HepG2 (cell line): Measurements from ENCODE around the gene GDPGP1. TPM values are rescaled to one million over a fixed set of nuclear protein-coding genes. Genes with fewer than 3 reads are reported as not detected.
A peak's percentile ranks its signal among the peaks of the same experiment; 100 is the strongest.

ENCODE experiments used
- CBX1 ChIP-seq: IDR thresholded peaks from one replicate; pipeline ENCODE4 v1.6.1; 2016; ENCODE audit warnings: antibody characterized with exemption, low read depth
- KLF13 ChIP-seq: sonication (generic); formaldehyde crosslinking; IDR thresholded peaks from 2 replicates; pipeline ENCODE4 v1.4.0; 2020; ENCODE audit warnings: mild to moderate bottlenecking, missing genetic modification reagents
- MAFF ChIP-seq: IDR thresholded peaks from 2 replicates; pipeline ENCODE4 v1.6.1; 2011; ENCODE audit warnings: low read depth, low read length, improper control_type of control experiment
- MED13 ChIP-seq: sonication (generic); formaldehyde crosslinking; IDR thresholded peaks from 2 replicates; pipeline ENCODE4 v1.5.0; 2020; ENCODE audit warnings: missing genetic modification reagents
- PLRG1 ChIP-seq: fragments of 450-650 bp; conservative IDR thresholded peaks from 2 replicates; pipeline ENCODE4 v1.6.1; 2016
- RBAK ChIP-seq: sonication (generic); formaldehyde crosslinking; IDR thresholded peaks from 2 replicates; pipeline ENCODE4 v1.5.1; 2020; ENCODE audit warnings: mild to moderate bottlenecking, missing genetic modification reagents
- TOE1 ChIP-seq: sonication (generic); formaldehyde crosslinking; IDR thresholded peaks from 2 replicates; pipeline ENCODE4 v1.4.0; 2020; ENCODE audit warnings: mild to moderate bottlenecking, missing genetic modification reagents
- ZNF317 ChIP-seq: sonication (generic); formaldehyde crosslinking; IDR thresholded peaks from 2 replicates; pipeline ENCODE4 v1.5.0; 2020; ENCODE audit warnings: mild to moderate bottlenecking, missing genetic modification reagents
- ZNF34 ChIP-seq: sonication (generic); formaldehyde crosslinking; IDR thresholded peaks from 2 replicates; pipeline ENCODE4 v1.4.0; 2020; ENCODE audit warnings: mild to moderate bottlenecking, missing genetic modification reagents, borderline replicate concordance
- ZNF382 ChIP-seq: sonication (generic); formaldehyde crosslinking; IDR thresholded peaks from 2 replicates; pipeline ENCODE4 v1.5.0; 2020; ENCODE audit warnings: missing genetic modification reagents, mild to moderate bottlenecking, borderline replicate concordance
- ZNF44 ChIP-seq: sonication (generic); formaldehyde crosslinking; IDR thresholded peaks from 2 replicates; pipeline ENCODE4 v1.5.1; 2020; ENCODE audit warnings: mild to moderate bottlenecking, missing genetic modification reagents
- ZNF773 ChIP-seq: sonication (generic); formaldehyde crosslinking; IDR thresholded peaks from 2 replicates; pipeline ENCODE4 v1.4.0; 2020; ENCODE audit warnings: missing genetic modification reagents, borderline replicate concordance
- ZSCAN22 ChIP-seq: sonication (generic); formaldehyde crosslinking; IDR thresholded peaks from 2 replicates; pipeline ENCODE4 v1.4.0; 2020; ENCODE audit warnings: mild to moderate bottlenecking, missing genetic modification reagents
- polyA plus RNA-seq, 8 experiments: library from polyadenylated mRNA; depleted of rRNA in 3 of 8; stranded (reverse) in 7 of 8; unstranded in 1 of 8; fragments of >200 nt; fragmentation: Illumina TruSeq in 4 of 8; extraction: Trizol in 4 of 8; gene quantifications; 2 replicates each; pipeline versions ENCODE4 v1.2.1 to v1.2.3, GENCODE V29; 2011 to 2016; ENCODE audit warnings: low read depth in 4 of 8, missing spikeins in 1 of 8, mixed read lengths in 1 of 8; ENCODE audit not compliant: insufficient read depth in 1 of 8
- total RNA-seq, 5 experiments: library from RNA; depleted of rRNA; stranded (reverse); fragments of >200 nt; fragmentation: Illumina TruSeq; extraction: Trizol; gene quantifications; 2 replicates each; pipeline ENCODE4 v1.2.3, GENCODE V29; 2016; ENCODE audit warnings: low read depth in 1 of 5
- TF ChIP-seq, protein P1 (sequence below): sonication (generic); formaldehyde crosslinking; IDR thresholded peaks from 2 replicates; pipeline ENCODE4 v1.8.0; 2022; ENCODE audit warnings: missing genetic modification reagents, mild to moderate bottlenecking, borderline replicate concordance
- TF ChIP-seq, protein P2 (sequence below): sonication (generic); formaldehyde crosslinking; IDR thresholded peaks from 2 replicates; pipeline ENCODE4 v1.4.0; 2020; ENCODE audit warnings: missing genetic modification reagents
- TF ChIP-seq, protein P3 (sequence below): sonication (generic); formaldehyde crosslinking; IDR thresholded peaks from 2 replicates; pipeline ENCODE4 v1.5.1; 2020; ENCODE audit warnings: missing genetic modification reagents, mild to moderate bottlenecking, borderline replicate concordance
- TF ChIP-seq, protein P4 (sequence below): sonication (generic); formaldehyde crosslinking; IDR thresholded peaks from 2 replicates; pipeline ENCODE4 v1.9.0; 2022; ENCODE audit warnings: missing genetic modification reagents, mild to moderate bottlenecking, borderline replicate concordance
- TF ChIP-seq, protein P5 (sequence below): sonication (generic); formaldehyde crosslinking; IDR thresholded peaks from 2 replicates; pipeline ENCODE4 v1.5.0; 2020; ENCODE audit warnings: missing genetic modification reagents
- TF ChIP-seq, protein P6 (sequence below): IDR thresholded peaks from 2 replicates; pipeline ENCODE4 v1.6.1; 2012; ENCODE audit warnings: low read depth, low read length, improper control_type of control experiment

The GDPGP1 gene
- total and polyA plus RNA-seq, 2 of the 13 experiments (the other 11 are each of a cell fraction or from before 2014, with no cell fraction given) = 1.5 to 4.3 TPM

DNA sequence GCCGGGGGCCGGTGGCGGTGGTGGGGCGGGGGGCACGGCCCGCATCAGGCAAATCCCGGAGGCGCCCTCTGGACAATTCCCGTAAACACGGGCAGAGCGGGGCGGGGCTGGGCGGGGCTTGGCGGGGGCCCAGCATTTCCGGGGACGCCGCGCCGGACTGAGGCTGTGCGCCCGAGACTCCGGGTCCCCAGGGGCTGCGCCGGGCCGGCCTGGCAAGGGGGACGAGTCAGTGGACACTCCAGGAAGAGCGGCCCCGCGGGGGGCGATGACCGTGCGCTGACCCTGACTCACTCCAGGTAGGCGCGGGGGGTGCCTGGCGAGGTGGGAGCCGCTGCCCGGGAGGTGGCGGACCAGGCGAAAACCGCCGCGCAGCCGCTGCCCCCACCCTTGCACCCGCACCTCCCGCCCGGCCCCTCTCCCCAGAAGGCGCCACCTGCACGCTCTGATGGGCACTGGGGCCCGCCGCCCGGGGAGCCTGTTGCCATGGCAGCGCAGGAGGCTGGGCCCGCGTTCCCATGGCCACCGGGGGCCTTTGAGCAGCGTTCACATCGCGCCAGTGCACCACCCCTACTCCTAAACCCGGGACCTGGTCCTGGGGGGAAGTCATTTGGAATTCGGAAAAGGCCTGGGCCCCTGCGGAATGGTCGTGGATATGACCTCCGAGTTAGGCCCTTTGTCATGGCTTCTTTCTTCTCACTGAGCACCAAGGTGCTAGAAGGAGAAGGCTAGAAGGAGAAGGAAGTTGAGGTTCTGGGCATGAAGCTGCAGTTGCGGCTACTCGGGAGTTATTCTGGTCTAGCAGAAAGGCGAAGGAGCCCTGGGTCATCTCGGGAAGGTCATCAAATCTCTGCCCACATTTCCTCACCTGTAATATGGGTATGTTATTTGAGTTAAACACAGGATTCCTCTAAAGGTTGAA is 49.0 kb upstream of the GDPGP1 start (continued):
- TF ChIP-seq, protein P1, sequence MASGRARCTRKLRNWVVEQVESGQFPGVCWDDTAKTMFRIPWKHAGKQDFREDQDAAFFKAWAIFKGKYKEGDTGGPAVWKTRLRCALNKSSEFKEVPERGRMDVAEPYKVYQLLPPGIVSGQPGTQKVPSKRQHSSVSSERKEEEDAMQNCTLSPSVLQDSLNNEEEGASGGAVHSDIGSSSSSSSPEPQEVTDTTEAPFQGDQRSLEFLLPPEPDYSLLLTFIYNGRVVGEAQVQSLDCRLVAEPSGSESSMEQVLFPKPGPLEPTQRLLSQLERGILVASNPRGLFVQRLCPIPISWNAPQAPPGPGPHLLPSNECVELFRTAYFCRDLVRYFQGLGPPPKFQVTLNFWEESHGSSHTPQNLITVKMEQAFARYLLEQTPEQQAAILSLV (CRISPR knock-in tag) = no peak
- TF ChIP-seq ZSCAN22 (no peak), ZNF382 (CRISPR knock-in tag) (no peak), ZNF773 (CRISPR knock-in tag) (no peak), TOE1 (CRISPR knock-in tag) (no peak), KLF13 (no peak), MED13 (CRISPR knock-in tag) (no peak), ZNF44 (CRISPR knock-in tag) (no peak), ZNF34 (0 out of 2 replicates have a peak, but pooled peaks have one; percentile 47), RBAK (CRISPR knock-in tag) (no peak), ZNF317 (no peak), PLRG1 (no peak), CBX1 (no peak), MAFF (no peak)
- TF ChIP-seq, protein P2, sequence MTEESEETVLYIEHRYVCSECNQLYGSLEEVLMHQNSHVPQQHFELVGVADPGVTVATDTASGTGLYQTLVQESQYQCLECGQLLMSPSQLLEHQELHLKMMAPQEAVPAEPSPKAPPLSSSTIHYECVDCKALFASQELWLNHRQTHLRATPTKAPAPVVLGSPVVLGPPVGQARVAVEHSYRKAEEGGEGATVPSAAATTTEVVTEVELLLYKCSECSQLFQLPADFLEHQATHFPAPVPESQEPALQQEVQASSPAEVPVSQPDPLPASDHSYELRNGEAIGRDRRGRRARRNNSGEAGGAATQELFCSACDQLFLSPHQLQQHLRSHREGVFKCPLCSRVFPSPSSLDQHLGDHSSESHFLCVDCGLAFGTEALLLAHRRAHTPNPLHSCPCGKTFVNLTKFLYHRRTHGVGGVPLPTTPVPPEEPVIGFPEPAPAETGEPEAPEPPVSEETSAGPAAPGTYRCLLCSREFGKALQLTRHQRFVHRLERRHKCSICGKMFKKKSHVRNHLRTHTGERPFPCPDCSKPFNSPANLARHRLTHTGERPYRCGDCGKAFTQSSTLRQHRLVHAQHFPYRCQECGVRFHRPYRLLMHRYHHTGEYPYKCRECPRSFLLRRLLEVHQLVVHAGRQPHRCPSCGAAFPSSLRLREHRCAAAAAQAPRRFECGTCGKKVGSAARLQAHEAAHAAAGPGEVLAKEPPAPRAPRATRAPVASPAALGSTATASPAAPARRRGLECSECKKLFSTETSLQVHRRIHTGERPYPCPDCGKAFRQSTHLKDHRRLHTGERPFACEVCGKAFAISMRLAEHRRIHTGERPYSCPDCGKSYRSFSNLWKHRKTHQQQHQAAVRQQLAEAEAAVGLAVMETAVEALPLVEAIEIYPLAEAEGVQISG (CRISPR knock-in tag) = peak; percentile 54; the same call in 1 of the 2 replicates
- TF ChIP-seq, protein P3, sequence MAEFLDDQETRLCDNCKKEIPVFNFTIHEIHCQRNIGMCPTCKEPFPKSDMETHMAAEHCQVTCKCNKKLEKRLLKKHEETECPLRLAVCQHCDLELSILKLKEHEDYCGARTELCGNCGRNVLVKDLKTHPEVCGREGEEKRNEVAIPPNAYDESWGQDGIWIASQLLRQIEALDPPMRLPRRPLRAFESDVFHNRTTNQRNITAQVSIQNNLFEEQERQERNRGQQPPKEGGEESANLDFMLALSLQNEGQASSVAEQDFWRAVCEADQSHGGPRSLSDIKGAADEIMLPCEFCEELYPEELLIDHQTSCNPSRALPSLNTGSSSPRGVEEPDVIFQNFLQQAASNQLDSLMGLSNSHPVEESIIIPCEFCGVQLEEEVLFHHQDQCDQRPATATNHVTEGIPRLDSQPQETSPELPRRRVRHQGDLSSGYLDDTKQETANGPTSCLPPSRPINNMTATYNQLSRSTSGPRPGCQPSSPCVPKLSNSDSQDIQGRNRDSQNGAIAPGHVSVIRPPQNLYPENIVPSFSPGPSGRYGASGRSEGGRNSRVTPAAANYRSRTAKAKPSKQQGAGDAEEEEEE (CRISPR knock-in tag) = no peak
- TF ChIP-seq, protein P4, sequence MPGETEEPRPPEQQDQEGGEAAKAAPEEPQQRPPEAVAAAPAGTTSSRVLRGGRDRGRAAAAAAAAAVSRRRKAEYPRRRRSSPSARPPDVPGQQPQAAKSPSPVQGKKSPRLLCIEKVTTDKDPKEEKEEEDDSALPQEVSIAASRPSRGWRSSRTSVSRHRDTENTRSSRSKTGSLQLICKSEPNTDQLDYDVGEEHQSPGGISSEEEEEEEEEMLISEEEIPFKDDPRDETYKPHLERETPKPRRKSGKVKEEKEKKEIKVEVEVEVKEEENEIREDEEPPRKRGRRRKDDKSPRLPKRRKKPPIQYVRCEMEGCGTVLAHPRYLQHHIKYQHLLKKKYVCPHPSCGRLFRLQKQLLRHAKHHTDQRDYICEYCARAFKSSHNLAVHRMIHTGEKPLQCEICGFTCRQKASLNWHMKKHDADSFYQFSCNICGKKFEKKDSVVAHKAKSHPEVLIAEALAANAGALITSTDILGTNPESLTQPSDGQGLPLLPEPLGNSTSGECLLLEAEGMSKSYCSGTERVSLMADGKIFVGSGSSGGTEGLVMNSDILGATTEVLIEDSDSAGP (CRISPR knock-in tag) = no peak; the same call in 1 of the 2 replicates
- TF ChIP-seq, protein P5, sequence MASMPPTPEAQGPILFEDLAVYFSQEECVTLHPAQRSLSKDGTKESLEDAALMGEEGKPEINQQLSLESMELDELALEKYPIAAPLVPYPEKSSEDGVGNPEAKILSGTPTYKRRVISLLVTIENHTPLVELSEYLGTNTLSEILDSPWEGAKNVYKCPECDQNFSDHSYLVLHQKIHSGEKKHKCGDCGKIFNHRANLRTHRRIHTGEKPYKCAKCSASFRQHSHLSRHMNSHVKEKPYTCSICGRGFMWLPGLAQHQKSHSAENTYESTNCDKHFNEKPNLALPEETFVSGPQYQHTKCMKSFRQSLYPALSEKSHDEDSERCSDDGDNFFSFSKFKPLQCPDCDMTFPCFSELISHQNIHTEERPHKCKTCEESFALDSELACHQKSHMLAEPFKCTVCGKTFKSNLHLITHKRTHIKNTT (CRISPR knock-in tag) = no peak
- TF ChIP-seq, protein P6, sequence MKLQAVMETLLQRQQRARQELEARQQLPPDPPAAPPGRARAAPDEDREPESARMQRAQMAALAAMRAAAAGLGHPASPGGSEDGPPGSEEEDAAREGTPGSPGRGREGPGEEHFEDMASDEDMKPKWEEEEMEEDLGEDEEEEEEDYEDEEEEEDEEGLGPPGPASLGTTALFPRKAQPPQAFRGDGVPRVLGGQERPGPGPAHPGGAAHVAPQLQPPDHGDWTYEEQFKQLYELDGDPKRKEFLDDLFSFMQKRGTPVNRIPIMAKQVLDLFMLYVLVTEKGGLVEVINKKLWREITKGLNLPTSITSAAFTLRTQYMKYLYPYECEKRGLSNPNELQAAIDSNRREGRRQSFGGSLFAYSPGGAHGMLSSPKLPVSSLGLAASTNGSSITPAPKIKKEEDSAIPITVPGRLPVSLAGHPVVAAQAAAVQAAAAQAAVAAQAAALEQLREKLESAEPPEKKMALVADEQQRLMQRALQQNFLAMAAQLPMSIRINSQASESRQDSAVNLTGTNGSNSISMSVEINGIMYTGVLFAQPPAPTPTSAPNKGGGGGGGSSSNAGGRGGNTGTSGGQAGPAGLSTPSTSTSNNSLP = no peak
